Activated T-cell treated with anti-CD3 and anti-CD28 coated beads for 4 hours (primary cell): ENCODE measurements around the gene MDK.
"Not testable (repeated sequence)": the region's sequence is repeated elsewhere in the genome, so short reads cannot be mapped to it uniquely, and the experiment has no call there.

Experiments
- DNase-seq: peaks from one replicate; pipeline ENCODE4 v3.0.0-alpha.2; 2020

The MDK gene

DNA sequence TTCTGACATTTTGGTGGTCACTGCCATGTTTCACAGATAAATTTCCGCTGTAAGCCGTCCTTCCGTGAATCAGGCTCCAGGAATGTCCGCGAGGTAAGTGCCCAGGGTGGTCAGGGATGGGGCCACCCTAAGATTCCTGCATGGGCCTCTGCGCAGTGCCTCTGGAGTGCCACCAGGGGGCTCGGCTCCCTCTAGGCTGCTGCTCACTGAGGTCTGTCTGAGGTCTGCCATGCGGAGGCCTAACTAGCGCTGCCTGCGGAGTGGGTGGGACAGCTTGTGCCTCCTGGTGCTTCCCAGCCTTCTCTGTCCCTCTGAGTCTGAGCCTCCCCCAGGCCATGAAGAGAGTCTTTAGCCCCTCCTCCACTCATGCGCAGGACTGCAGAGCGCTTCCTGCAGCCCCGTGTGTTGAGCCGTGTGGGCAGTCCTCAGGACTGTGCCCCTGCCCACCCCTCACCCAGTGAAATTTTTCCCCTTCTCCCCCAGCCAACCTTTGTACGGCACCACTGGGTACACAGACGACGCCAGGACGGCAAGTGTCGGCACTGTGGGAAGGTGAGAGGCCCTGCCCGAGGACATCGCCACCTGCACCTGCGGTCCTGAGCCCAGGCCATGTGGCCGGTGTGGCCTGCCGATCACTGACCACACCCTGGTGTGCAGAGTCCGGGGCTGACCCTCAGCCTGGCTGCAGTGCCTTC, 11.9 kb upstream of the MDK start:
- DNase-seq = peak; percentile 46

DNA sequence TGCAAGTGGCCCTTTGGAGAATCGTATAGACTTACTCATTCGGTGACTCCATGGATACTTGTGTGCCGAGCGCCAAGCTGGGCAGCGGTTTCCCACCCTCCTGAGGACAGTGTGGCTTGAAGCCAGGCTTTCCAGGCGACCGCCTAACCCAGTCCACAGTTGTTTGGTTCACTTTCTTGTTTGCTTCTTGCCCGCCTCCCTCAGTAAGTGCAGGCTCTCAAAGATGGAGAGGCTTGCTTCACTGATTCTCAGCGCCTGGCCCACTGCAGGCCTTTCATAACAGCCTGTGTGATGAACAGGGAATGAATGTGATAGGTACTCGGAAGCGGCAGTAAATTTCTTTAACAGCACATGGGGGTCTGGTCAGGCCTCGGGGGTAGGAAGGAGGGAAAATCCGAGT, 11.2 kb upstream of the MDK start:
- no peak for DNase-seq

DNA sequence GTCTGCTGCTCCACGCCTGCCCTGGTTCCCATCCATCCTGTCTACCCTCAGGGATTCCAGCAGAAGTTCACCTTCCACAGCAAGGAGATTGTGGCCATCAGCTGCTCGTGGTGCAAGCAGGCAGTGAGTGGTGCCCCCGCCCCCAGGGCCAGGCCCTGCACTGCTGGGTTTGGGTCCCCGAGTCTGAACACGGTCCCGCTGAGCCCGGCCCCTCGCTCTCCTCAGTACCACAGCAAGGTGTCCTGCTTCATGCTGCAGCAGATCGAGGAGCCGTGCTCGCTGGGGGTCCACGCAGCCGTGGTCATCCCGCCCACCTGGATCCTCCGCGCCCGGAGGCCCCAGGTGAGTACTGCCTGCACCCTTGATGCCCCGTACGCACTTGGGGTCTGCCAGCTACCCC, 10.2 kb upstream of the MDK start:
- not testable (repeated sequence) for DNase-seq

DNA sequence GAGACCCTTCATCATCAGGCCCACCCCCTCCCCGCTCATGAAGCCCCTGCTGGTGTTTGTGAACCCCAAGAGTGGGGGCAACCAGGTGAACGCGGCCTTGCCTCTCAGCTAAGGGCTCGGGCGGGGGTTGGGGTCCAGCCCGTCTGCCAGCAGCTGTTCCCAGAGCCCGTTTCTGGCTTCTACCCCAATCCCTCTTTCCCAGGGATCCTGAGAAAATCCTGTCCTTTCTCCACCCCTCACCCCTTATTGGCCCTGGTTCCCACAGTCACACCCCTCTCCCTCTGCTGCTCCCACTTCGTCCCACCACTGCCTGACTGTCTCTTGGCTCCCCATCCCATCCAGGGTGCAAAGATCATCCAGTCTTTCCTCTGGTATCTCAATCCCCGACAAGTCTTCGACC, 9.4 kb upstream of the MDK start:
- no peak for DNase-seq

DNA sequence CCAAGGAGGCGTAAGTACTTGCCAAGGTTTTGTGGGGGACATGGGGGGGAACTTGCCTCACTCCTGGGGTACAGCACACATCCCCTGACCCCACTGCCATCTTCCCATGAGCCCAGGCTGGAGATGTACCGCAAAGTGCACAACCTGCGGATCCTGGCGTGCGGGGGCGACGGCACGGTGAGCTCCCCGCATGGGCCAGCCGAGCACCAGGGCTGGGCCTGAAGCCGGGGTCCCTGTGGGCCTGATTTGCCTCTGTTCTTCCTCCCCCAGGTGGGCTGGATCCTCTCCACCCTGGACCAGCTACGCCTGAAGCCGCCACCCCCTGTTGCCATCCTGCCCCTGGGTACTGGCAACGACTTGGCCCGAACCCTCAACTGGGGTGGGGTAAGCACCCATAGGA, 9.0 kb upstream of the MDK start:
- not testable (repeated sequence) for DNase-seq

DNA sequence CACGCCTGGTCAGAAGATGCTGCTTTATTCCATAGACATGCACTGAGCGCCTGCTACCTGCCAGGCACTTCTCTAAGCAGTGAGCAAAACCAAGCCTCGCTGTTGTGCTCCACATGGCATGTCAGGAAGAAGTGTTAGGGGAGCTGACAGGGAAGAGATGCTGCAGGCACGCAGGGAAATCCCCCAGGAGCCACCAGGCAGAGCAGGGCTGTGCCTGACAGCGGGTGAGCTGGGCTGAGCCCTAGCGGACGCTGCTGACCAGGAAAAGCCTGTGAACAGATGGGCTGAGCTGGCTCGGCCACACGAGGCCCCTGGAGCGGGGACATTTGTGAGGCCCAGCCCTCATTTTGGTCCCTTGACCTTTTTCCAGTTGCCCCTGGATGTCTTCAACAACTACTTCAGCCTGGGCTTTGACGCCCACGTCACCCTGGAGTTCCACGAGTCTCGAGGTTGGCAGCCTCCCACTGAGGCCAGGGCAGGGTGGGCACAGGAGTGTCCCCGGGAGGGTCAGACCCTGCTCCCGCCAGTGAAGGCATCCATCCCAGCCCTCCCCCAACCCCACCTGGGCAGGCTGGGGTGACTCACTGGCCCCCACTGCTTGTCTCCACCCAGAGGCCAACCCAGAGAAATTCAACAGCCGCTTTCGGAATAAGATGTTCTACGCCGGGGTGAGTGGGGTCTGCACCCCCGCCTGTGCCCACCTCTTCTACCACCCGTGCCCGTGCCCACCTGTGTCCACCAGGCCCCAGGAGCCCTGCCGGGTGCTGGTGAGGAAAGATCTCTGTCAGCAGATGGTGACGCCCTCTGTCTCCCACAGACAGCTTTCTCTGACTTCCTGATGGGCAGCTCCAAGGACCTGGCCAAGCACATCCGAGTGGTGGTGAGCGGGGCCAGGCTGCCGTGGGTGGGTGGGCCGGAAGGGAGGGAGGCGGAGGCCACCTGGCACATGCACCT, 7.4 kb upstream of the MDK start:
- DNase-seq = no peak

DNA sequence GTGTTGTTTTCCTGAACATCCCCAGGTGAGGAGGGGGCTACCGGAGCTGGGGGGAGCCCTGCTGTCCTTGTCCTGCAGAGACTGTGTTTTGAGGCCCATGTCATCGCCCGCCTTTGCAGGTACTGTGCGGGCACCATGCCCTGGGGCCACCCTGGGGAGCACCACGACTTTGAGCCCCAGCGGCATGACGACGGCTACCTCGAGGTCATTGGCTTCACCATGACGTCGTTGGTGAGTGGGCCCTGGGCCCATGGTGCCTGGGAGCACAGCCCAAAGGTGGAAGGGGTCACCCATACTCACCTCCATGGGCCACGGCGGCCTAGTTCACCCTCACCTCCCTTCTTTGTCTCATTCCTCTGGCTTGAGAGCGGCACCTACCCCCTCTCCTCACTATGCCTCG, 6.7 kb upstream of the MDK start:
- no peak for DNase-seq

DNA sequence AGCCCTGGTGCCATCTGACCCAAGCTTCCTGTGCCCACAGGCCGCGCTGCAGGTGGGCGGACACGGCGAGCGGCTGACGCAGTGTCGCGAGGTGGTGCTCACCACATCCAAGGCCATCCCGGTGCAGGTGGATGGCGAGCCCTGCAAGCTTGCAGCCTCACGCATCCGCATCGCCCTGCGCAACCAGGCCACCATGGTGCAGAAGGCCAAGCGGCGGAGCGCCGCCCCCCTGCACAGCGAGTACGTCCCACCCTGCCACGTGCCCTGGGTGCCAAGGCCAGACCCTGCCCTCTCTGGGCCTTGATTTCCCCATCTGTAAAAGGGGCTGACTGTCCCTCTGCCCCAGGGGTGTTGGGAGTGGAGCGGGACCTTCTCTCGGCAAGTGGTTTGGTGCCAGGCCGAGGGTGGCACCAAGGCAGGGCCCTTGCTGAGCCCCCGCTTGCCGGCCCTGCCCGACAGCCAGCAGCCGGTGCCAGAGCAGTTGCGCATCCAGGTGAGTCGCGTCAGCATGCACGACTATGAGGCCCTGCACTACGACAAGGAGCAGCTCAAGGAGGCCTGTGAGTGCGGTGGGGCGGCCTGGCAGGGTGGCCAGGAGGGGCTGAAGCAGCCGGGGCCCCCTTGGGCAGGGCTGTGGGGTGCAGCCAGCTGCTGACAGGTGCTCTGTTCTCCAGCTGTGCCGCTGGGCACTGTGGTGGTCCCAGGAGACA, 5.9 kb upstream of the MDK start:
- DNase-seq = no peak

DNA sequence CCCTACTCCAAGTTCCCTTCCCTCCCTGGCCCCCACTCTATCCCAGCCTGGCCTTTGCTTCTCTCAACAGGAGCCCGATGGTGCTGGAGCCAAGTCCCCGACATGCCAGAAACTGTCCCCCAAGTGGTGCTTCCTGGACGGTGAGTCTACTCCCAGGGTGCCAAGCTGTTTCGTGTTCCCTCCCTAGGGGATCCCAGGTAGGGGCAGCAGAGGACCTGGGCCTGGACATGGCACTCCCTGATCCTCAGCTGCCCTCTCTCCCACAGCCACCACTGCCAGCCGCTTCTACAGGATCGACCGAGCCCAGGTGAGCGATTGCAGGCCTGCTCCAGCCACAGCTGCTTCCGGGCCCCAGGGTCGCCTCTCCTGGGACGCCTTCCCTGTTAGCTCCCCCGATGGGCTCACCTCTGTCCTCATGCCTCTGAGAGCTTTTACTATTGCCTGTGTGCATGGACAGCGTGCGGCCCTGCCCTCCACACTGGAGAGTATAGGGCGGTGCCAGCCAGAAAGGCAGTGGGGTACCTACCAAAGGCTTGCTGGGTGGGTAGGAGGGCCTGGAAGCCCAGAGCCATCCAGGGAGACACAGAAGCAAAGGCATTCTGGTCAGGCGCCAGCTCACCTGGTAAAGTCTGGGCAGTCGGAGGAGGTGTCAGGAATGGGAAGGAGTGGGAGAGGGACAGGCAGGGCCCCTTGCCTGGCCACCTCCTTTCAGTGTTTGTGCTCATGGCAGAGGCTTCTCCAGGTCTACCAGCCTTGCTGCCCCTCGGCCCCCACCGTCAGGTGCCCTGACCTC, 5.0 kb upstream of the MDK start:
- DNase-seq = no peak

DNA sequence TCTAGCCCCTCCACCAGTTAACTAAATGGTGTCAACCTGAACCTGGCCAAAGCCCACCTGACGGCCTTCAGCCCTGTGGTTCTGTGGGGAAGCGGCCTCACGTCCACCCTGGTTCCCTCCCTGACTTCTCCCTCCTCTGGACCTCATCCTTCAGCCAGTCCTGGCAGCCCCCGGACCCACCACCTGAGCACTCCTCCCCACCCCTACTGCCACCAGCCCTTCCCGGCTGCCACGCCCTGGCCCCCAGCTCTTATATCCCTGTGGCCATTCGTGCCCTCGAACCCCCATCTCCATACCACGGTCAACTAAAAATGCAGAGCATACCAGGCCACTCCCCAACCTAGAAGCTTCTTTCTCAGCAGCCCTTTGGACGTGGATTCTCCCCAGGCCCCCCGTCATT, 4.2 kb upstream of the MDK start:
- DNase-seq = no peak

DNA sequence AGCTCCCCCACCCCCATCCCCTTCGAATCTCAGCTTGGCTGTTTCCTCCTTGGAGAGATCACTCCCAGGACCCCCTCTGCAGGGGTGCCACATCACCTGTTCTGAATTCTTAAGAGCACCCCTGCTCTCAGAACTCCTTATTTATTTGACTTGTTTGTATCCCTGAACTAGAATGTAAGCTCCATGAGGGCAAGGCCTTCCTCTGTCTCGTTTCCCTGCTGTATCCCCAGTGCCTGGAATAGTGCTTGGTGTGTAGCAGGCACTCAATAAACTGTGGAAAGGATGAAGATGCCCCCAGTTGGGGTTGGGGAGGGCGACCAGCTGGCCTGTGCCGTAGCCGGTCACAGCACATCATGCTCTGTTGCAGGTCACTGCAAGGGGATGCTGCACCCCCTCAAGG, 3.6 kb upstream of the MDK start:
- no peak for DNase-seq

DNA sequence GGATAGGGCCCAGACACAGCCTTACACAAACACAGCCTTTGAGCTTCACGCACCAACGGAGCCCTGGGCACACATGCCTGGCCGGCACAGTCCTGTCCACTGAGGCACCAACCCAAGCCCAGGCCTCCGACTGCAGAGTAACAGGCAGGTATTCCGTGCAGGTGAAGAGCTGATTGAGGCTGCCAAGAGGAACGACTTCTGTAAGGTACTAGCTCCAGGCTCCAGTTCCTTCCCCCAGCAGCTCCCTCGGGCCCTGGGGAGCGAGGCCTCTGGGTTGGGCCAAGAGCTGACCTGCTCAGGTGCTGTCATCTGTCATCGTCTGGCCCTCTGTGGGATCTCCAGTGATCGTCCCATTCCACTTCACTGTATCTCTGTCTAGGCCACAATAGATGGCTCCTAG, 3.2 kb upstream of the MDK start:
- no peak for DNase-seq

DNA sequence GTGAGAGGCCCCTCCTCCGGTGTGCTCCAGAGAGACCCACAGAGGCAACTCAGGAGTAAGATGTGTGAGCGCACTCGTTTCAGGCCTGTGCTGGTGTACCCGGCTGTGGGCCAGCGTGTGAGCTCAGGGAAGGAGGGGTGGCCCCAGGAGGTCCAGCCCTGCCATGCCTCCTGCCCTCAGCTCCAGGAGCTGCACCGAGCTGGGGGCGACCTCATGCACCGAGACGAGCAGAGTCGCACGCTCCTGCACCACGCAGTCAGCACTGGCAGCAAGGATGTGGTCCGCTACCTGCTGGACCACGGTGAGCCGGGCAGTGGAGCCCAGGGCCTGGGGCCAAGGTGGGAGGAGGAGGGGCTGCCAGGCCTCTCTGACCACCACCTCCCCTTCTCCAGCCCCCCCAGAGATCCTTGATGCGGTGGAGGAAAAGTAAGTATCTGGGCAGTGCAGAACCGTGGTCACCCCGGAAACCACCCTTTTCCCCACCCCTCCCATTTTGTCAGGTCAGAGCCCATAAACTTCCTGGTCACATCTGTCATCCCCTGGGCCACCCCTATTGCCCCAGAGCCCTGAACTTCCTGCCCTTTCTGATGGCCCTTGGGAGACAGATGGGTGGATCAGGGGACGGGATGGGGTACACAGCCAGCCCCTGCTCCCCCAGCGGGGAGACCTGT, 2.5 kb upstream of the MDK start:
- DNase-seq = no peak

DNA sequence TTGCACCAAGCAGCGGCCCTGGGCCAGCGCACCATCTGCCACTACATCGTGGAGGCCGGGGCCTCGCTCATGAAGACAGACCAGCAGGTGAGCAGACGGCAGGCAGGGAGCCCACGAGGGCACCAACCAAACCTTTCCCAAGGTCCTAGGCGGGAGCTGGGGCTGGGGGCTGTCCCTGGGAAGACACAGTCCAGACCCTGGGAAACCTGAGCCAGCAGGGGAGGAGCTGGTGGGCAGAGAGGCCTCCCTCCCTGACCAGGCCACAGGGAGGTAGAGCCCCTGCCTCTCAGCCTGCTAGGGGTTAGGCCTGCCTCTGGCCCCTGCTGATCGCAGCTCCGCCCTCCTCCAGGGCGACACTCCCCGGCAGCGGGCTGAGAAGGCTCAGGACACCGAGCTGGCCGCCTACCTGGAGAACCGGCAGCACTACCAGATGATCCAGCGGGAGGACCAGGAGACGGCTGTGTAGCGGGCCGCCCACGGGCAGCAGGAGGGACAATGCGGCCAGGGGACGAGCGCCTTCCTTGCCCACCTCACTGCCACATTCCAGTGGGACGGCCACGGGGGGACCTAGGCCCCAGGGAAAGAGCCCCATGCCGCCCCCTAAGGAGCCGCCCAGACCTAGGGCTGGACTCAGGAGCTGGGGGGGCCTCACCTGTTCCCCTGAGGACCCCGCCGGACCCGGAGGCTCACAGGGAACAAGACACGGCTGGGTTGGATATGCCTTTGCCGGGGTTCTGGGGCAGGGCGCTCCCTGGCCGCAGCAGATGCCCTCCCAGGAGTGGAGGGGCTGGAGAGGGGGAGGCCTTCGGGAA, 1.8 kb upstream of the MDK start:
- DNase-seq = not testable (repeated sequence)

DNA sequence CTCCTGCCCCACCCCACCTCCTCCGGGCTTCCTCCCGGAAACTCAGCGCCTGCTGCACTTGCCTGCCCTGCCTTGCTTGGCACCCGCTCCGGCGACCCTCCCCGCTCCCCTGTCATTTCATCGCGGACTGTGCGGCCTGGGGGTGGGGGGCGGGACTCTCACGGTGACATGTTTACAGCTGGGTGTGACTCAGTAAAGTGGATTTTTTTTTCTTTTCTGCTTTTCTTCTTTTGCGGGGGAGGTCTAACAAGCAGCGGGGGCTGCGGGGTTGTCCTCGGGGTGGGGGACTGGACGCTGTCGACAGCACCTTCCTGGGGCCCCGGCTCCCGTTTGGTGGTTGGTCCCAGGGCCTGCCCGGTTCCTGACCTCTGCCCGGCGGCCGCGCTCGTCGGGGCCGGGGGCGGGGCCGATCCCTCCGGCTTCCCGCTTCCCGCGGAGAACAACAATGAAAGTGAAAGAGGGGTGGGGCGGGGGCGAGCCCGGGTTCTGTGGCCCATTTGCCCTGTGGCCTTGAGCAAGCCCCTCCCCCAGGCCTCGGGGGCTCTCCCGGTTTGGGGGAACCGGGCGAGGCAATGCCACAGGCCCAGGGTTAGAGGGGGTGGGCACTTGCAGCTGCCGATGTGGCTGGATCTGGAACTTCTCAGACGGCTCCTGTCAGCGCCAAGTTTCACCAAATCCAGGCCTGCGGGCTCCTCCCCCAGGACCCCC, 975 bp upstream of the MDK start:
- peak; percentile 48 for DNase-seq

DNA sequence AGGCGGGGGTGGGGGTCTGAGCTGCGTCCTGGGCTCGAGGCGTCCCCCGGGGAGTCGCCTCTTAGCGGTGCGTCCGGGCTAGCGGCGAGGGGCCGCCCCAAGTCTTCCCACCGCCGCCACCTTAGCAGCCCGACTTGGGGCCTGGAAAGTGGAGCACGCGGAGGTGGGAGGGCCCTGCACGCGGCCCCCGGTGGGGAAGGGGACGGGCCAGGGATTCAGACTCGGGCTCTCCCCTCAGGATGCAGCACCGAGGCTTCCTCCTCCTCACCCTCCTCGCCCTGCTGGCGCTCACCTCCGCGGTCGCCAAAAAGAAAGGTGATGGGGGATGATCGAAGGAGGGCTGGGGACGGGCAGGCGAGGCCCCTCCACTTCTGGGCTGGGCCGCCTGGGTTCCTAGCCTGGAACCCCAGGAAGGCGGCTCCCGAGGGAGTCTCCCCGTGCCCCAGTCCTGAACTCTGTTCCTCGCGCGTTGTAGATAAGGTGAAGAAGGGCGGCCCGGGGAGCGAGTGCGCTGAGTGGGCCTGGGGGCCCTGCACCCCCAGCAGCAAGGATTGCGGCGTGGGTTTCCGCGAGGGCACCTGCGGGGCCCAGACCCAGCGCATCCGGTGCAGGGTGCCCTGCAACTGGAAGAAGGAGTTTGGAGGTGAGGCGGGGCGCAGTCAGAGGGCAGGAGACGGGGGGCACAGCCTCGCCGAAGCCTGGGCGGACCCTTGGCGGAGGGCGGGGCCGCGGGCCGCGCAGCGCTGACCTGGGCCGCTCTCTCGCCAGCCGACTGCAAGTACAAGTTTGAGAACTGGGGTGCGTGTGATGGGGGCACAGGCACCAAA, 563 bp downstream of the MDK start:
- no peak for DNase-seq

DNA sequence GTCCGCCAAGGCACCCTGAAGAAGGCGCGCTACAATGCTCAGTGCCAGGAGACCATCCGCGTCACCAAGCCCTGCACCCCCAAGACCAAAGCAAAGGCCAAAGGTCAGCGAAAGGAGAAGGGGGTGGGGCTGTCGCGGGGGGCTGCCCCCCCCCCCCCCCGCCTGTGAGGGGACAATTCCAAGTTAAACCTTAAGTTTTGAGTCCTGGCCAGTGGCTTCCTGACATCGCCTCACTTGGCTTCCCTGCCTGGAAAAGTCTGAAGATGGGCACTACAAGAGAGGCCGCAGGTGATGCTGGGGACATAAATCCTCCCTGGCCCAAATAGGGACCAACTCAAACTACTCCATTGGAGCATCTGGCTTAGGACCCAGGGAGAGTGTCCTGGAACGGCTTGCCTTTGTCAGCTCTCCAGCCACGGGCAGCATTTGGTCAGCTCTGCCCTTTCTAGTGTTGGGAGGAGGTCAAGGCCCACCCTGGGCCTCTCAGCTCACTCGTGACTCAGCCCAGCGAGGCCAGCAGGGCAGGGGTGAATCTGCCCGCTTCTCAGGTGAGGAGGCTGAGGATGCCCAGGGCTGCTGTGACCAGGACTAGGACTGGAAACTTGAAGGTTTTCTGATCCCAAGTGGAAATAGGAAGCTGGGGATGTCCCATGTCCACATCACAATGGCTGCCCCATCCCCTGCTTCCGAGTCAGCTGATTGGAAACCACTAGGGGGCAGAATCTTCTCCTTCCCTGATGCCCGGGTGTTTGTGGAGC, 1.4 kb downstream of the MDK start:
- no peak for DNase-seq

DNA sequence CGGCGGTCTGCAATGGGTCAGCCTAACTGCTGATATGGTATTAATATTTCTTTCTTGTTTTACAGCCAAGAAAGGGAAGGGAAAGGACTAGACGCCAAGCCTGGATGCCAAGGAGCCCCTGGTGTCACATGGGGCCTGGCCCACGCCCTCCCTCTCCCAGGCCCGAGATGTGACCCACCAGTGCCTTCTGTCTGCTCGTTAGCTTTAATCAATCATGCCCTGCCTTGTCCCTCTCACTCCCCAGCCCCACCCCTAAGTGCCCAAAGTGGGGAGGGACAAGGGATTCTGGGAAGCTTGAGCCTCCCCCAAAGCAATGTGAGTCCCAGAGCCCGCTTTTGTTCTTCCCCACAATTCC, 1.9 kb downstream of the MDK start:
- DNase-seq = no peak
